SH-SY5Y (cell line): ENCODE results near the gene FAM222A.

Source experiments
- GATA2 ChIP-seq: IDR thresholded peaks from 2 replicates; pipeline ENCODE4 v1.6.1; 2011; ENCODE audit warnings: mild to moderate bottlenecking, low read depth, low read length
- GATA3 ChIP-seq: IDR thresholded peaks from 2 replicates; pipeline ENCODE4 v1.6.1; 2011; ENCODE audit warnings: low read depth, mild to moderate bottlenecking, low read length, moderate library complexity

FAM222A gene

GRCh38 chr12:109800536-109800935 lies 86.9 kb downstream of the FAM222A start:
- TF ChIP-seq GATA2 (no peak), GATA3 (no peak)

- TF ChIP-seq GATA2 (no peak), GATA3 (no peak)
Observed at GRCh38 chr12:109802828-109803227, 89.2 kb downstream of the FAM222A start.

DNA sequence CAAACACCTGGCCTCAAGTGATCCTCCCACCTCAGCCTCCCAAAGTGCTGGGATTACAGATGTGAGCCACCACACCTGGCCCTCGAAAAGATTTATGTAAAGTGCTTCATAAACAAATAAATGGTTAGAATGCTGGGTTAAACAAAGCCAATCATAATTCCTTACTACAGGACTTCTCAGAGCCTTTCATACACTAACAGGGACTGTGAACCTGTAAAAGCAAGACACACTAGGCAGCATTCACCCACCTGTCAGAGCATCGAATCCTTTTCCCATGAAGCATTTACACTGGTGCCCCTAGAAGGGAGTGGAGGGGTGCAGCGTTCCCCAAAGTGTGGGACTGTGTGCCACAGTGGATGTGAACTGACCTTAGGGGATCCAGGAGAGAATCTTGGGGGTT lies 90.1 kb downstream of the FAM222A start:
- TF ChIP-seq GATA2 (no peak), GATA3 (no peak)

- TF ChIP-seq GATA2 (no peak), GATA3 (no peak)
Observed at GRCh38 chr12:109804820-109805761, 91.5 kb downstream of the FAM222A start.

GRCh38 chr12:109807954-109808643 lies 94.5 kb downstream of the FAM222A start:
- TF ChIP-seq GATA3 (no peak), GATA2 (no peak)

DNA sequence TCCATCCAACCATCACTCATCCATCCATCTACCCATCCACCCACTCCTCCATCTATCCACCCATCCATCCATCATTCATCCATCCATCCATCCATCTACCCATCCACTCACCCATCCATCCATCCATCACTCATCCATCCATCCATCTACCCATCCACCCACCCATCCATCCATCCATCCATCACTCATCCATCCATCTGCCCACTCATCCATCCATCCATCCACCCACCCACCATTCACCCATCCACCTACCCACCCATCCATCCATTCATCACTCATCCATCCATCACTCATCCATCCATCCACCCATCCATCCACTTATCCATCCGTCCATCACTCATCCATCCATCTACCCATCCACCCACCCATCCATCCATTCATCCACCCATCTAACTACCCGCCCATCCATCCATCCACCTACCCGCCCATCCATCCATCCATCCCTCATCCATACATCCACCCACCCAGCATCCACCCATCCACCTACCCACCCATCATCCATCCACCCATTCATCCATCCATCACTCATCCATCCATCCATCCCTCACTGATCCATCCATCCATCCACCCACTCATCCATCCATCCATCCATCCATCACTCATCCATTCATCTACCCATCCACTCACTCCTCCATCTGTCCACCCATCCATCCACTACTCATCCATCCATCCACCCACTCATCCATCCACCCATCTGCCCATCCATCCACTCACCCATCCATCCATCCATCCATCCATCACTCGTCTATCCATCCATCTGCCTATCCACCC lies 95.4 kb downstream of the FAM222A start:
- TF ChIP-seq GATA2 (no peak), GATA3 (no peak)

DNA sequence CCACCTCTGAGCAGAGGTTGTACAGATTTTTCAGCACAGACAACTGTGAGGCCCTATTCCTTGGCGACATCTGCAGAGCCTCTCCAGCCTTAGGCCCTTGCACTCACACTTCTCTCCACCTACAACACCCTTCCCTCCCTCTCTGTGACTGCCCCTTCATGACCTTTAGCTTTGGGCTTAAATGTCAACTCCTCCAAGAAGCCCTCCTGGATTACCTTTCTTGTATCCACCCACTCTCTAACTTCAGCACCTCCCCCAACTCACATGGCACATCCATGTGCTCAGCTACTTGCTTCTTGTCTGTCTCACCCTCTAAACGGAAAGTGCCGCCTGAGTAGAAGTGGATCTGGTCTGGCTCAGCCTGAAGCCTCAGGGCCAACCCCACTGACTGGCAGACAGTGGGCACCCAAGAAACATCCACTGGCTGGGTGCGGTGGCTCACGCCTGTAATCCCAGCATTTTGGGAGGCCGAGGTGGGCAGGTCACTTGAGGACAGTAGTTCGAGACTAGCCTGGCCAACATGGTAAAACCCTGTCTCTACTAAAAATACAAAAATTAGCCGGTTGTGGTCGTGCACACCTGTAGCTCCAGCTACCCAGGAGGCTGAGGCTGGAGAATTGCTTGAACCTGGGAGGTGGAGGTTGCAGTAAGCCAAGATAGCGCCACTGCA lies 97.5 kb downstream of the FAM222A start:
- TF ChIP-seq GATA3 (no peak), GATA2 (no peak)

DNA sequence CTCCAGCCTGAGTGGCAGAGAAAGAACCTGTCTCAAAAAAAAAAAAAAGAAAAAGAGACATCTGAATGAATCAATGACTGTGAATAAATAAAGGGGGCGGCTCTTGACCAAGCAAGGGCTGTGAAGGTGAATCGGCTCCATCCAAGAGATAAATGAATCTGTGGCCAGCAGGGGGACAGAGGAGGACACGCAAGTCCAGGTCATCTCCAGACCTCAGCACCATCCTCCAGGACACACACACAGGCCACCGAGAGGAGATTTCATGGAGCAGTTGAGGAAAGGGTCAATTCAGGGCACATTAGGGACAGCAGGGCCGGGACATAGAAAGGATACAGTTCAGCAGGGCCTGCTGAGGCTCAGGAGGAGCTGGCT lies 98.0 kb downstream of the FAM222A start:
- TF ChIP-seq GATA2 (no peak), GATA3 (no peak)

- TF ChIP-seq GATA3 (no peak), GATA2 (no peak)
Observed at GRCh38 chr12:109813810-109814416, 100.3 kb downstream of the FAM222A start.

- TF ChIP-seq GATA3, result no peak
- TF ChIP-seq GATA2, result no peak
Observed at GRCh38 chr12:109814600-109815150, 101.0 kb downstream of the FAM222A start.

GRCh38 chr12:109815225-109815624 lies 101.6 kb downstream of the FAM222A start:
- TF ChIP-seq GATA3 (no peak), GATA2 (no peak)

DNA sequence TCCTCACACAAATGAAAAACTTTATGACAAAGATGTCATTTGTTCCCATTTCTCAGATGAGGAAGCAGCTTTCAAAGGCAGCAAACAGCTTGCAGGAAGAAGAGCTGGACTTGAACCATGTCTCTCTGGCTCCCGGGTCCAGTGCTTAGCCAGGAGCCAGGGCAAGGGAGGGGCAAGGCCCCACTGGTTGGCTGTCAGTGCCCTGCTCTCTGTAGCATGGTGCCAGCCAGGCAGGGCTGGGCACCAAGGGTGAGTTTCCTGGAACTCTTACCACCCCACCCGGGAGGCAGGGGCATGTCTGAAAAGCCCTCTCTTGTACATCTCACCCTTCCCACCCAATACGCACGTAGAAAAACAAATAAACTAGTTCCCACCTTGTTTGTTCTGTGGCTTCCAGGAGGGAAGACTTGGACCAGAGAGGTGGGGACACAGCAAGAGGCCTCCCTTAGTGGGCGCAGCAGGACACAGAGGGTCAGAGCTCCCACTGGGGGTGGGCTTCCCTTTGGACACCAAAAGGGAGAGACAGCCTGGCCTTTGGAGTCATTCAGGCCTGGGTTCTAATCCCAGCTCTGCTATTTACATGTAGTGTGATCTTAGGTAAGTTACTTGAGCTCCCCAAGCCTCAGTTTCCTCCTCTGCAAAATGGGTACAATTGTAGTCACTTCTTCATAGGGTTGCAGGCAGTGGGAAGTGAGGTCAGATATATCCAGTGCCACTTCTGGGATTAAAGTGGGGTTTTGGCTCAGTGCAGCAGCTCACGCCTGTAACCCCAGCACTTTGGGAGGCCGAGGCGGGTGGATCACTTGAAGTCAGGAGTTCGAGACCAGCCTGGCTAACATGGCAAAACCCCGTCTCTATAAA lies 102.4 kb downstream of the FAM222A start:
- no peak for TF ChIP-seq GATA2
- TF ChIP-seq GATA3, result no peak
